Liver (tissue), 9 donors: ENCODE data around the gene RRM2. TPM values are rescaled to one million over a fixed set of nuclear protein-coding genes. Genes with fewer than 3 reads are reported as not detected.
"Not testable (repeated sequence)": the region's sequence is repeated elsewhere in the genome, so short reads cannot be mapped to it uniquely, and the experiment has no call there.

Experiments used
- DNase-seq: peaks from one replicate; pipeline ENCODE4 v3.0.0-alpha.2; 2017; ENCODE audit warnings: low spot score
- H3K27ac ChIP-seq, 2 donors: one replicate each; pipeline ENCODE4 v1.7.0; 2013; ENCODE audit warnings: inconsistent platforms in 2 of 2, low read length in 2 of 2, control low read depth in 1 of 2, low read depth in 1 of 2, mild to moderate bottlenecking in 1 of 2
- H3K27me3 ChIP-seq, 4 donors: one replicate each; pipeline versions ENCODE4 v1.6.1 to v1.7.0; 2013; ENCODE audit warnings: low read length in 3 of 4, inconsistent platforms in 1 of 4, mild to moderate bottlenecking in 1 of 4, moderate library complexity in 1 of 4; ENCODE audit not compliant: control insufficient read depth in 4 of 4, insufficient read depth in 4 of 4
- H3K36me3 ChIP-seq, 4 donors: one replicate each; pipeline versions ENCODE4 v1.6.1 to v1.7.0; 2013; ENCODE audit warnings: low read length in 3 of 4, mild to moderate bottlenecking in 3 of 4, low read depth in 1 of 4, moderate library complexity in 1 of 4; ENCODE audit not compliant: control insufficient read depth in 4 of 4, insufficient read depth in 3 of 4
- H3K4me1 ChIP-seq, 4 donors: one replicate each; pipeline versions ENCODE4 v1.6.1 to v1.7.0; 2013; ENCODE audit warnings: low read length in 3 of 4, mild to moderate bottlenecking in 3 of 4, moderate library complexity in 1 of 4; ENCODE audit not compliant: control insufficient read depth in 4 of 4, insufficient read depth in 4 of 4
- H3K4me3 ChIP-seq, 3 donors: one replicate each; pipeline versions ENCODE4 v1.6.1 to v1.7.0; 2013; ENCODE audit warnings: low read length in 3 of 3, control low read depth in 1 of 3, low read depth in 1 of 3, mild to moderate bottlenecking in 1 of 3
- H3K9ac ChIP-seq, 2 donors: one replicate each; pipeline ENCODE4 v1.7.0; 2013; ENCODE audit warnings: low read length in 2 of 2, mild to moderate bottlenecking in 2 of 2, moderate library complexity in 2 of 2, control low read depth in 1 of 2, low read depth in 1 of 2
- H3K9me3 ChIP-seq, 4 donors: one replicate each; pipeline versions ENCODE4 v1.6.1 to v1.7.0; 2013; ENCODE audit warnings: low read length in 3 of 4; ENCODE audit not compliant: control insufficient read depth in 4 of 4
- EGR1 ChIP-seq, 2 donors: IDR thresholded peaks; 2 replicates each; pipeline ENCODE4 v1.6.1; 2016 to 2018; ENCODE audit warnings: antibody characterized with exemption in 2 of 2, low read depth in 2 of 2
- FOXA1 ChIP-seq: IDR thresholded peaks from 2 replicates; pipeline ENCODE4 v1.6.1; 2016; ENCODE audit warnings: antibody characterized with exemption
- GABPA ChIP-seq, 2 donors: IDR thresholded peaks in 1 of 2; conservative IDR thresholded peaks in 1 of 2; 2 replicates each; pipeline ENCODE4 v1.6.1; 2016; ENCODE audit warnings: antibody characterized with exemption in 2 of 2, mild to moderate bottlenecking in 1 of 2, moderate library complexity in 1 of 2
- HNF4A ChIP-seq, 2 donors: conservative IDR thresholded peaks; 2 replicates each; pipeline ENCODE4 v1.6.1; 2016; ENCODE audit warnings: antibody characterized with exemption in 2 of 2, mild to moderate bottlenecking in 2 of 2
- NR2F2 ChIP-seq: IDR thresholded peaks from 2 replicates; pipeline ENCODE4 v1.6.1; 2016; ENCODE audit warnings: antibody characterized with exemption
- RAD21 ChIP-seq, 2 donors: IDR thresholded peaks; 2 replicates each; pipeline ENCODE4 v1.6.1; 2016; ENCODE audit warnings: antibody characterized with exemption in 2 of 2, mild to moderate bottlenecking in 2 of 2
- RXRA ChIP-seq, 2 donors: IDR thresholded peaks; 2 replicates each; pipeline ENCODE4 v1.6.1; 2017 to 2018; ENCODE audit warnings: antibody characterized with exemption in 2 of 2, mild to moderate bottlenecking in 1 of 2
- SP1 ChIP-seq: IDR thresholded peaks from 2 replicates; pipeline ENCODE4 v1.6.1; 2018; ENCODE audit warnings: antibody characterized with exemption, mild to moderate bottlenecking
- TAF1 ChIP-seq: conservative IDR thresholded peaks from 2 replicates; pipeline ENCODE4 v1.6.1; 2016; ENCODE audit warnings: antibody characterized with exemption, mild to moderate bottlenecking
- YY1 ChIP-seq: IDR thresholded peaks from 2 replicates; pipeline ENCODE4 v1.6.1; 2016; ENCODE audit warnings: antibody characterized with exemption, mild to moderate bottlenecking
- WGBS: extraction: QIAGEN DNeasy Blood & Tissue Kit; methylation state at CpG from one replicate; pipeline ENCODE4 v1.1.7; 2013; 5-methylcytosine and 5-hydroxymethylcytosine counted together
- polyA plus RNA-seq, 2 donors: library from polyadenylated mRNA; stranded (reverse) in 1 of 2; unstranded in 1 of 2; fragments of 200-250 nt in 1 of 2; fragments of >200 nt in 1 of 2; fragmentation: Nextera tagmentation in 1 of 2; extraction: Ambion mirVana in 1 of 2; gene quantifications; one replicate each; pipeline versions ENCODE4 v1.2.1 to v1.2.3, GENCODE V29; 2013 to 2015
- total RNA-seq, 2 donors: library from RNA; depleted of rRNA; stranded (reverse); fragments of >200 nt; gene quantifications; one replicate each; pipeline ENCODE4 v1.2.3, GENCODE V29; 2014
- TF ChIP-seq, protein P1 (sequence below): fragments of 150-350 bp; IDR thresholded peaks from 2 replicates; pipeline ENCODE4 v1.5.1; 2017; ENCODE audit warnings: improper control_type of control experiment, low read depth, low read length; ENCODE audit not compliant: missing input control
- TF ChIP-seq, protein P2 (sequence below): IDR thresholded peaks from 2 replicates; pipeline ENCODE4 v1.6.1; 2016; ENCODE audit warnings: antibody characterized with exemption
- donor health status: healthy.
- donor health status: healthy.
- donor health status: healthy.
- donor health status: healthy.
- donor health status: healthy.

RRM2 gene
- total and polyA plus RNA-seq, 4 donors = 3.9 to 124 (median 18.5) TPM

DNA sequence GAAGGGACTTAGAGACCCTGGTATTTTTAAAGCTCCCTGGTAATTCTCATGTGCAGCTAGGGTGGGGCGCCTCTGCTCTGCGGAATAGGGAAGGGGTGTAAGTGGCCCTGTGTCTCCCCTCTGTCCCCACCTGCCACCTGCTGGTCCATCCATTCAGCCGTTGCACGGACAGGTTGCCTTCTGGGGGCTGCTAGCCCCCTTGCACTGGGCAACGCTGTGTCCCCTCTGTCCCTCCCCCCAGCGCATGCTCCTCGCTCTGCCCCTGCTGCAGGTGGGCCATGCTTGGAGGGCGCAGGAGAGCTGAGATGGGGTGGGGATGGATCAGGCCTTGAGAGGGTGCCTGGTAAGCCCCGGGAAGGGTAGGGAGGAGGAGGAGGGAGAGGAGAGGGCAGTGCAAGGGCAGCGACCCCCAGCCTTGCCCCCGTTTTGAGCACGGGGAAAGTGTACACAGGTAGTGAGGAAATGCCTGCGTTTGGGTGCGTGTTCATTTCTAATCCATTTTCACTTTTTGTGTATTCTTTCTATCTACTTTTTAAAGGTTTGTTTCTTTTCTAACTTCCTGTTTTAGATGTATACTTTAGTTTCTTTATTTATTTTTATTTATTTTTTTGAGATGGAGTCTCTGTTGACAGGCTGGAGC is 23.9 kb downstream of the RRM2 start:
- Histone ChIP-seq H3K27ac (no peak overlapping the region), H3K27me3 (no peaks in the 10 kb centered on the region), H3K9ac (no peak overlapping the region), H3K36me3 (peaks cover 0 to 2% (median 0%) of the 10 kb centered on the region in 4 donors), H3K4me1 (peaks cover 0 to 4% (median 0%) of the 10 kb centered on the region in 4 donors), H3K4me3 (no peak overlapping the region), H3K9me3 (no peaks in the 10 kb centered on the region)
- 90% methylated on average over 14 of the region's 14 CpGs for WGBS
- no peak for DNase-seq
- TF ChIP-seq HNF4A (conservative IDR thresholded peaks at IDR 0.05) (no peak), FOXA1 (no peak), YY1 (no peak), EGR1 (IDR thresholded peaks at IDR 0.05; ENCODE audit: low read depth in 2 of 2) (no peak), RAD21 (IDR thresholded peaks at IDR 0.05) (no peak), NR2F2 (no peak), GABPA (IDR thresholded peaks at IDR 0.05 in 1 of 2, conservative IDR thresholded peaks at IDR 0.05 in 1 of 2) (no peak)
- TF ChIP-seq, protein P1, sequence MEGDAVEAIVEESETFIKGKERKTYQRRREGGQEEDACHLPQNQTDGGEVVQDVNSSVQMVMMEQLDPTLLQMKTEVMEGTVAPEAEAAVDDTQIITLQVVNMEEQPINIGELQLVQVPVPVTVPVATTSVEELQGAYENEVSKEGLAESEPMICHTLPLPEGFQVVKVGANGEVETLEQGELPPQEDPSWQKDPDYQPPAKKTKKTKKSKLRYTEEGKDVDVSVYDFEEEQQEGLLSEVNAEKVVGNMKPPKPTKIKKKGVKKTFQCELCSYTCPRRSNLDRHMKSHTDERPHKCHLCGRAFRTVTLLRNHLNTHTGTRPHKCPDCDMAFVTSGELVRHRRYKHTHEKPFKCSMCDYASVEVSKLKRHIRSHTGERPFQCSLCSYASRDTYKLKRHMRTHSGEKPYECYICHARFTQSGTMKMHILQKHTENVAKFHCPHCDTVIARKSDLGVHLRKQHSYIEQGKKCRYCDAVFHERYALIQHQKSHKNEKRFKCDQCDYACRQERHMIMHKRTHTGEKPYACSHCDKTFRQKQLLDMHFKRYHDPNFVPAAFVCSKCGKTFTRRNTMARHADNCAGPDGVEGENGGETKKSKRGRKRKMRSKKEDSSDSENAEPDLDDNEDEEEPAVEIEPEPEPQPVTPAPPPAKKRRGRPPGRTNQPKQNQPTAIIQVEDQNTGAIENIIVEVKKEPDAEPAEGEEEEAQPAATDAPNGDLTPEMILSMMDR = no peak
- TF ChIP-seq, protein P2, sequence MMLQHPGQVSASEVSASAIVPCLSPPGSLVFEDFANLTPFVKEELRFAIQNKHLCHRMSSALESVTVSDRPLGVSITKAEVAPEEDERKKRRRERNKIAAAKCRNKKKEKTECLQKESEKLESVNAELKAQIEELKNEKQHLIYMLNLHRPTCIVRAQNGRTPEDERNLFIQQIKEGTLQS = no peak

DNA sequence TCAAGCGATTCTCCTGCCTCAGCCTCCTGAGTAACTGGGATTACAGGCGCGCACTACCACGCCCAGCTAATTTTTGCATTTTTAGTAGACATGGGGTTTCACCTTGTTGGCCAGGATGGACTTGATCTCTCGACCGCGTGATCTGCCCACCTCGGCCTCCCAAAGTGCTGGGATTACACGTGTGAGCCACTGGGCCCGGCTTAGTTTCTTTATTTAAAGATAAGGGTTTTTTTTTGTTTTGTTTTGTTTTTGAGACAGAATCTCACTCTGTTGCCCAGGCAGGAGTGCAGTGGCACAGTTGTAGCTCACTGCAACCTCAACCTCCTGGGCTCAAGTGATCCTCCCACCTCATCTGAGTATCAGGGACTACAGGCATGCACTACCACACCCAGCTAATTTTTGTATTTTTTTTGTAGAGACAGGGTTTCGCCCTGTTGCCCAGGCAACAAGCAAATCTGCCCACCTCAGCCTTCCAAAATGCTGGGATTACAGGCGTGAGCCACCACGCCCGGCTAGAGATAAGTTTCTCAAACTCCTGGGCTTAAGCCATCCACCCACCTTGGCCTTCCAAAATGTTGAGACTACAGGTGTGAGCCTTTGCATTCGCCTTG is 24.6 kb downstream of the RRM2 start:
- H3K27ac ChIP-seq, DNase-seq, H3K27me3 ChIP-seq, H3K9me3 ChIP-seq, H3K9ac ChIP-seq, H3K36me3 ChIP-seq, H3K4me1 ChIP-seq, H3K4me3 ChIP-seq: not testable (repeated sequence)
- 97% methylated on average over 15 of the region's 15 CpGs for WGBS

DNA sequence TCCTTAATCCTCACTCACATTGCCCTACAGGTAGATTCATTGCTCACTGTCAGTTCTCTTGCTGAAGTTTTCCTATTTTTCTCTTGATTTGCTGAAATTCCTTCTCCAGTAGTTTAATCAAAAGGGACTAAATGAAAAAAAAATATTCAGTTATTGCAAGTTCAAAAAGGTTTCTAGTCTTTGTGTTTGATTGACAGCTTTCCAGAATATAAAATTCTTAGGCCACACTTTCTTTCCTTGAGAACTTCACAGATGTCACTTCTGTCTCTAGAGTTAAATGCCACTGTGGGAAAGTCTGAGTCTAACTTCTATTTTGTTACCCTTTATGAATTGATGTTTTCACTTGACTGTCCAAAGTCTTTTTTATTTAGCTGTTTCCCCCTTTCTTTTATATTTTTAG is 25.7 kb downstream of the RRM2 start:
- Histone ChIP-seq H3K36me3 (peaks cover 0 to 2% (median 0%) of the 10 kb centered on the region in 4 donors), H3K27ac (no peak overlapping the region), H3K4me3 (no peak overlapping the region), H3K4me1 (no peaks in the 10 kb centered on the region), H3K9ac (no peak overlapping the region), H3K9me3 (no peaks in the 10 kb centered on the region), H3K27me3 (no peaks in the 10 kb centered on the region)
- TF ChIP-seq RXRA (IDR thresholded peaks at IDR 0.05) (no peak), YY1 (no peak), TAF1 (no peak), SP1 (no peak), HNF4A (conservative IDR thresholded peaks at IDR 0.05) (no peak)
- no peak for DNase-seq
